ENCODE results near the gene SEMA4B.
"Not testable (repeated sequence)": the region's sequence is repeated elsewhere in the genome, so short reads cannot be mapped to it uniquely, and the experiment has no call there.

The SEMA4B gene

DNA sequence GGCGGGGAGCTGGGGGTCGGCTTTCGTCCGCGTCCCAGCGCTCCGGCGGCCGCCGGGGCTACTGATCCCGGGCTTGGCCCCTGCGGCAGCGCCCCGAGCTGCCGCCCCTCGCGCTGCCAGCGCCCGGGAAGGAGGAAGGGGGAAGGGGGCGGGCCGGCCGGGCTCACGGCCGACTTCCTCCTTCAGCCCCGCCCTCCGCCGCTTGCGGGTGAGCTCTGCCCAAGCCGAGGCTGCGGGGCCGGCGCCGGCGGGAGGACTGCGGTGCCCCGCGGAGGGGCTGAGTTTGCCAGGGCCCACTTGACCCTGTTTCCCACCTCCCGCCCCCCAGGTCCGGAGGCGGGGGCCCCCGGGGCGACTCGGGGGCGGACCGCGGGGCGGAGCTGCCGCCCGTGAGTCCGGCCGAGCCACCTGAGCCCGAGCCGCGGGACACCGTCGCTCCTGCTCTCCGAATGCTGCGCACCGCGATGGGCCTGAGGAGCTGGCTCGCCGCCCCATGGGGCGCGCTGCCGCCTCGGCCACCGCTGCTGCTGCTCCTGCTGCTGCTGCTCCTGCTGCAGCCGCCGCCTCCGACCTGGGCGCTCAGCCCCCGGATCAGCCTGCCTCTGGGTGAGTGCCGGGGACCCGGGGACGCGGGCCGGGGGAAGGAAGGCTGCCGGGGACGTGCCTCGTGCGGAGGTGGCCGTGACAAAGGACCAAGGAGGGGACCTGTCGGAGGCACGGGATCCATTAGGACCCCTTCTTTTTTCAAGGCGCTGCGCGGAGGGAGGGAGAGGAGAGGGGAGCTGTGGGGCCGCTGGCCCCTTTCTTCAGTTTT lies at the start of gene SEMA4B:
SEMA4B (plus strand) TSS at position 201 of the 814 bp plus-strand sequence; CDS start at position 450, 249 bp downstream.
- peak; percentile 77 for DNase-seq (ENCODE audit: low spot score)

GRCh38 chr15:90151989-90152645 lies 49.0 kb upstream of the SEMA4B start:
- DNase-seq (ENCODE audit: low spot score), result peak; percentile 53

GRCh38 chr15:90153658-90154057 lies 47.5 kb upstream of the SEMA4B start:
- DNase-seq (ENCODE audit: low spot score), result no peak

DNA sequence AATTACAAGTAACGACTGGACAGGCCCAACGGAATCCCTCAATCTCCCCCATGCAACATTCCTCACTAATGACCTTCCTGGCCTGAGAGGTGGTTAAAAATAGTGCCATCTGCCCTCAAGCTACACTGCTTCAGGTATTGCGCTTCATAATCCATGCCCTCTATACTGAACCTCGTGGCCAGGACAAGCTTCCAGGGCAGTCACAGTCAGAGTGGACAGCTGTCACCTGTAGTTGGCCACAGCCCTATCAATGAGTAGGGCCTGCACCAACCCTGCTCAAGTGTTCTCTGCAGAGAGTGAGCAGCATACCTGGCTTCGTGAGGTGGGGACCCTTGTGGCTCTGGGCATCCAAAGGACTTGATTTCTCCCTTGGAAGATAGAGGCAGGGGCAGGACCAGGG lies 46.9 kb upstream of the SEMA4B start:
- DNase-seq (ENCODE audit: low spot score), result no peak

- DNase-seq (ENCODE audit: low spot score), result no peak
Measured at GRCh38 chr15:90154861-90155626, 46.1 kb upstream of the SEMA4B start.

GRCh38 chr15:90159213-90159612 lies 41.9 kb upstream of the SEMA4B start:
- peak; percentile 12 for DNase-seq (ENCODE audit: low spot score)

GRCh38 chr15:90160781-90161727 lies 40.1 kb upstream of the SEMA4B start:
- DNase-seq (ENCODE audit: low spot score), result no peak

GRCh38 chr15:90161950-90162361 lies 39.2 kb upstream of the SEMA4B start:
- DNase-seq (ENCODE audit: low spot score), result no peak

DNA sequence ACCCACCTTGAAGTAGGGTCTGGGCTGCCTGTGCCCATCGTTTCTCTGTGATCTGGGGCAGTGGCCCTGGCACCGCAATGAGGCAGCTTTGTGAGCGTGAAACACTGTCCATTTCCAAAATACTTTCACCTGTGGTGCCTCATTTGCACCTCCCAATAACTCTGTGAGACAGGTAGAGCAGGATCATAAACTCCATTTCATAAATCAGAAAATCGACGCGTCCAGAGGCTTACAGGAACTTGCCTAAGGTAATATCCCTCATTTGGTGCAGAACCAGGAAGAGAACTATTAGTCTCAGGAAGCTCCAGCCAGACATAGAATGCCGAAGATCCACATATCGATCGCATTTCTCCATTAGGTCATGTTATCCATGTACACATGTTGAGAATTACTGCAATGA lies 38.2 kb upstream of the SEMA4B start:
- no peak for DNase-seq (ENCODE audit: low spot score)

- DNase-seq (ENCODE audit: low spot score), result not testable (repeated sequence)
Measured at GRCh38 chr15:90164239-90164638, 36.9 kb upstream of the SEMA4B start.

DNA sequence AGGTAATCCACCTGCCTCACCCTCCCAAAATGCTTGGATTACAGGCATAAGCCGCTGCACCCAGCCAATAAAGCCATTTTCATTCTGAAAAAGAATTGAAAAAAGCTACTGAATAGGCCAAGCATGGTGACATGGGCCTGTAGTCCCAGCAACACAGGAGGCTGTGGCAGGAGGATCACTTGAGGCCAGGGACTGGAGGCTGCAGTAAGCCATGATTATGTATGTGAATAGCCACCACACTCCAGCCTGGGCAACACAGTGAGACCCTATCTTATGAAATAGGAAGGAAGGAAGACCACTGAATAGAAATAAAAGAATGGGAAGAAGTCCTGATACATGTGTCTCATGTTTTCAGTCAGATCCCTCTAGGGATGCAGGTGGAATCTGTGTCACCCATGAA lies 36.0 kb upstream of the SEMA4B start:
- DNase-seq (ENCODE audit: low spot score), result no peak

DNA sequence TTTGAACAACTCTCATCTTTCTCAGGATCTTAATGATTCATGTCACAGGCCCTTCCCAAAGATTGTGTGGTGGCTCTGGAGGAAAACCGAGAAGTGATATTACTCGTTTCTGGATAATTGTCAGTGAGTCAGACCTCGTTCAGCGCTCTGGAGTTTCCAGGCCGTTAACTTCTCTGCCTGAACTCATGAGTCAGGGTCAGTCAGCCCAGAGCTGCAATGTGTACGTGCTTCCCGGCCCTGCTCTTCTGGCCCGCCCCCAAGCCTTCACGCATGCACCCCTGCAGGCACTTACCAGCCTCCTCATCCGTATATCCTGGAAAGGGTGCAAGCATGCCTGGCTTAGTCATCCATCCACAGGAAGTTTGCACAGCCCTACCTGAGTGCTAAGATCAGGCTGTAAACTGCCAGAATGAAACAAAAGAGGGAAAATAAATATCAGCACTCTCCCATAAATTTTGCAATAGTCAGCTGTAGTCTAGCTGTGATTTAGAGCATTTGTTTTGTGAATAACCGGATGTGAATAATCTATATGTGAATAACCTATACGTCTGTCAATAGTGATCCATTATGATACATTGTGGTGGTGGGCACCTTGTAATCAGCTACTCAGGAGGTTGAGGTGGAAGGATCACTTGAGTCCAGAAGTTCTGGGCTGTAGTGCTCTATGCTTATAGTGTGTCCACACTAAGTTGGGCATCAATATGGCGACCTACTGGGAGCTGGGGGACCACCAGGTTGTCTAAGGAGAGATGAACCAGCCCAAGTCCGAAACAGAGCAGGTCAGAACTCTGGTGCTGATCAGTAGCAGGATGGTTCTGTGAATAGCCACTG lies 35.3 kb upstream of the SEMA4B start:
- DNase-seq (ENCODE audit: low spot score), result no peak

GRCh38 chr15:90167121-90167520 lies 34.0 kb upstream of the SEMA4B start:
- DNase-seq (ENCODE audit: low spot score), result no peak

- DNase-seq (ENCODE audit: low spot score), result no peak
Measured at GRCh38 chr15:90171623-90172022, 29.5 kb upstream of the SEMA4B start.

- DNase-seq (ENCODE audit: low spot score), result no peak
Measured at GRCh38 chr15:90173372-90173771, 27.8 kb upstream of the SEMA4B start.

GRCh38 chr15:90174140-90174875 lies 26.8 kb upstream of the SEMA4B start:
- DNase-seq (ENCODE audit: low spot score), result peak; percentile 94

DNA sequence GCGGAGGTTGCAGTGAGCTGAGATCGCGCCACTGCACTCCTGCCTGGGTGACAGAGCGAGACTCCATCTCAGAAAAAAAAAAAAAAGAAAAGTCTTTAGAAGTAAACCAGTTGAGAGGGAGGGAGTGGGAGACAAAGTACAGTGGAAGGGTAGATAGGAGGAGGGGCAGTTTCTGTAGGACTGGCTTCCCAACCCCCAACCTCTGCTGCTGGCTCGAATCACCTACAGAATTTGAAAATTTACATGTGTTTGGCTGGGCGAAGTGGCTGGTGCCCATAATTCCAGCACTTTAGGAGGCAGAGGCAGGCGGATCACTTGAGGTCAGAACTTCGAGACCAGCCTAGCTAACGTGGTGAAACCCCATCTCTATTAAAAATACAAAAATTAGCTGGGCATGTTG lies 24.1 kb upstream of the SEMA4B start:
- no peak for DNase-seq (ENCODE audit: low spot score)

DNA sequence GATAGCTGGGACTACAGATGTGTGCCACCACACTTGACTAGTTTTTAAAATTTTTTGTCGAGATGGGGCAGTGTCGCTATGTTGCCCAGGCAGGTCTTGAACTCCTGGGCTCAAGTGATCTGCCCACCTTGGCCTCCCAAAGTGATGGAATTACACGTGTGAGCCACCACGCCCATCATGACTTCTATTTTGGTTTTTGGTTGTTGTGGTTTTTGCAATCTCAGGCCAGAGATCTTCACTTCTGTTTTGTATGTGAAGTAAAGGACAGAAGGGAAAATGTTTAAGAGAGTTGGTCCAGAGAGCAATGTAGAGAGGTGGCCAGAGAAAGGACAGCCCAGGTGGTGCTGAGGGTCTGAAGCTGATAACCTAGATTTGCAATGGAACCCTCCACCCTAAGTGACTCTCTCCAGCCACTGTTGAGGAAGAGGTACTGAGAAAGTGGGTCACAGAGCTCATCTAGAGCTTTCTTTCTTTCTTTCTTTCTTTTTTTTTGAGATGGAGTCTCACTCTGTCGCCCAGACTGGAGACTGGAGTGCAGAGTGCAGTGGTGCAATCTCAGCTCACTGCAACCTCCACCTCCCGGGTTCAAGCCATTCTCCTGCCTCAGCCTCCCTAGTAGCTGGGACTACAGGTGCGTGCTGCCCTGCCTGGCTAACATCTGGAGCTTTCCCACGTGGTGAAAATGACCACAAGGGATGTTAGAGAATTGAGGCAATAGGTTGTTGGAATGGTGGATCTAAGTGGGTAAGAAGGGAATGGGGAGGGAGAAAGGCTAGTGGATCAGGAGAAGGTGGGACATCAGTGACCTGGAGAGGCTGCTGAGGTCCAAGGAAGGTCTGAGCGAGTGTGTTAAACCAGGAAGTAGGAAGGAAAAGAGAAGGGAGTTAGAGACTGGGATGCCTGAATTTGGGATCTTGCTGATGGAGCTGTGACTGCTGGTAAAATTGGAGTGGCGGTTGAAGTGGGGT lies 22.4 kb upstream of the SEMA4B start:
- DNase-seq (ENCODE audit: low spot score), result no peak

GRCh38 chr15:90181776-90182175 lies 19.4 kb upstream of the SEMA4B start:
- DNase-seq (ENCODE audit: low spot score), result no peak
